ENCODE data around the gene GABBR2.

The GABBR2 gene

DNA sequence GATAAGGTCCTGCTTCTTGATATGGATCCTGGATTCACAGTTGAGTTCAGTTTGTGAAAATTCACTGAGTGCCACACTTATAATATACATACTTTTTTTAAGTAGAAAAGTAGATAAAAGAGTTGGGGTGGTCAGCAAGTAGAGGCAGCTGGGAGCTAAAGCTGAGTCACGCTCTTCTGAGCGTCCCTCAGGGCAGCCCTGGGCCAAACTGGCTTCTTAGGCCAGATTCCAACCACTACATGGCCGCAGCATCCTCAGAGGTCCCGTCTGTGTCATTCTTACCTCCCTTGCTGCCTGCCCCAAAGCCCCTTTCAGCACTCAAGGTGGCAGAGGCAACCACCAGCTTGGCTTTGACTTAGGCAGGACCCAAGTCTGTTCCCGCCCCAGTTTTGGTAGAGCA lies 329.9 kb downstream of the GABBR2 start:
- no peak for DNase-seq

DNA sequence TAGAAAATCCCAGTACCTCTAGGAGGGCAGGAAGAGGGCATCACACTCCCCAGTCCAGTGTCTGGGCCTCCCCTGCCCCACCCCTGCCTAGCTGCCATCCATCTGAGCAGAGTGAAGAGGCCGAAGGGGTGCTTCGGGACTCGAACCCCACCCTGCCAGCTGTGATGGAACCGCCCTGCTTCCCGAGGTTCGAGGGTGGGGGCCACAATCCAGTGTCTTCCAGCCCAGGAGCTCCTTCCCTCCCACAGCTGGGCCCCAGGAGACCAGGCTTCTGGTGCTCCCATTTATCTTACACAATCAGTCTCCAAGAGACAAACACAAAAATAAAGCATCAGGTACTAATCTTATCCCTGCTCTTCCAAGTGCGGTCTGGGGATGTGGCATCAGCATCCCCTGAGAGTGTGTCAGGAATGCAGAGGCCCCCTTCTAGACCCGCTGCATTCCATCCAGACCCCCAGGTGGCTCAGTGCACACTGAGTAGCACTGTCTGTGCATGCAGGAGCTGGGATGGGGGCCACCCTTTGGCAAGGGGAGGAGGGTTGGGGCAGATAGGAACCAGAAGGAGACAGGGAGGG lies 330.4 kb downstream of the GABBR2 start:
- no peak for DNase-seq

DNA sequence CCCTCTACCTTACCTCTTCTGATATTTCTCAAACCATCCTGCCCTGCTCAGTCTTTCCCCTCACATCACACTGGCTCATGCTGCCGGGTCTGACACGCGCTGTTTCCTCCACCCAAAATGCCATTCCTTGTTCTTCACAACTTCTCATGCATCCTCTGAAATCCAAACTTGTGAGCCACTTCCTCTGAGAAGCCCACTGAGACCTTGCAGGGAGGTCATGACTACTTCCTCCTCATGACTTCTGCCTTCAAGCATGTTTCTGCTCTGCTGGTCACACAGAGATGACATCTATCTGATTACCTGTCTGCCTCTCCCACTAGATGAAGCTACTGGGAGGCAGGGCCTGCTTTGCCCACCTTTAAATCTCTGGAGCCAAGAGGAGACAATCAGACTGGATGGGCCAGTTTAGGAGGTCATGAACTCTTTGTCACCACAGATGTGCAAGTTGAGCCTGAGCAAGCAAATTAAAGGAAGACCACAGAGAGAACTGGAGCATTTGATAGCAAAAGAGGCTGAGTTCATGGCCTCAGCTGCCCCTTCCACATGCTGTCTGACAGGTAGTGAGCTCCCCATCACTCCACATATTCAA lies 333.5 kb downstream of the GABBR2 start:
- no peak for DNase-seq

DNA sequence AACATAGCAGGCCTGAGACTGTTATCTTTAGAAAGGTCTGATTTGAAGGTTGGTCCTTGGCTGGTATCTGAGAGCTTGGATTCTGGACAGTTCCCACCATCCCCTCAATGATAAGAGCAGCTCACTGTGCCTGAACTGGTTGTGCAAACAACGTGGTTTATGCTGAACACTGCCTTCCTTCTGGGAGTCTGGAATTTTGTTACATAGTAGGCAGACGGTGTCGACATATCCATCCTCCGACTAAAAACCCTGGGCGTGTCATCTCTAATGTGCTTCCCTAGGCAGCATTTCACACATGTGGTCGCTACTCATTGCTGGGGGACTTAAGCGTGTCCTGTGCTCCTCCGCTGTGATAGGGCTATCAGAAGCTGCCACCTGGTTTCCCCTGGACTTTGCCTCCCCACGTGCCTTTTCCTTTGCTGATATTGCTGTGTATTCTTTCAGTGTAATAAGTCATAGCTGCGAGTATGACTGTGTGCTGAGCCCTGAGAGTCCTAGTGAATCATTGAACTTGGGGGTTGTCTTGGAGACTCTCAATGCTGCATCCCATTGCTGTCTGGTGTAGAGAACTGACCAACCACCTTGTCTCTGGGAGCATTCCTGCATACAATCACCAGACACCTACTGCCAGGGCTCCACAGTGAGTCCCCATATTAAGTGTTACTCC lies 334.2 kb downstream of the GABBR2 start:
- DNase-seq = no peak

DNA sequence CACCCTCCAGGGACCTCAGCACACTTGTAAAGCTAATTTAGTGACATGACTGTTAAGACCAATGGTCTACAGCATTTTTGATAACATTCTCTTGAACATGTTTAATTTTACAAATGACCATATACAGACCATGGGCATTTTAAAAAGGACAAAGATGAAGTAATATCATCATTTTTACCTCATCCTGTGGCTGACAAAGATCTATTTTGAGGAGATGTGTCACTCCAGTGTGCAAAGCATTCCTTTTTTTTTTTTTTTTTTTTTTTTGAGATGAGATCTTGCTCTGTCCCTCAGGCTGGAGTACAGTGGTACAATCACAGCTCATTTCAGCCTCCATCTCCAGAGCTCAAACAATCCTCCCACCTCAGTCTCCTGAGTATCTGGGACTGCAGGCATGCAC lies 335.1 kb downstream of the GABBR2 start:
- DNase-seq = no peak

DNA sequence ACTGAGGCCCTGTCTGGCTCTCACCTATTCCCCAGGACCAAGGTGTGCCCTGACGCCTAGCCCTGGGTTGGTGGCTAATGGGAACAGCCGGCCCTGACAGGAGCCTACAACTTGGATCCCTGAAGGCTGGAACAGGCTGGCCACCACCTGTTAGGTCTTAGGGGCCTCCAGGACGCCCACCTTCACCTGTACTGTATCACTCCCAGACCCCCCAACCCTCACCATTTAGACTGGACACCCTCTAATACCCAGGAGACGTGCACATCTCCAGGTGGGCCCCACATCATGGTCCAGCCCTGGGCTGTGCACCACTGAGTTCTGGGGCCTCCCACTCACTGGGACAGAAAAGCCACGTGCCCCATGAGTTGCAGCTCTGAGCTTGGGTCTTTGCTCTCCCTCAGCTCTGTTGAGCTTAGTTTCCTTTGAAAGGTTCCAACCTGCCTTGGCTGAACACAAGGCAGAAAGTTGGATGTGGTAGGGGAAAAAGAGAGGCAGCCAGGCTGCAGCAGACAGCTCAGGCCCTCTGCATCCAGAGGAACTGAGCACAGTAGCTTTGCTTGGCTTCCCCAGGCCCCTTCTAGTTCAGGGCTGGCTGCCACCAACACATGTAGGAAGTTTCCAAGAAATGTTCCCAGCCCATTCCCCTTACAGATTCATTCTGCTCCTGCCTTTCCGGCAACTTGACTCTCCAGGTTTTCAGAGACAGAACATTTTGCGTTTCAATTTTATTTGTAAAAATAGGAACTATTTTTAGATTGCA lies 336.5 kb downstream of the GABBR2 start:
- peak in 28 of 58 donors; percentile 6 to 70 (median 25) for DNase-seq

DNA sequence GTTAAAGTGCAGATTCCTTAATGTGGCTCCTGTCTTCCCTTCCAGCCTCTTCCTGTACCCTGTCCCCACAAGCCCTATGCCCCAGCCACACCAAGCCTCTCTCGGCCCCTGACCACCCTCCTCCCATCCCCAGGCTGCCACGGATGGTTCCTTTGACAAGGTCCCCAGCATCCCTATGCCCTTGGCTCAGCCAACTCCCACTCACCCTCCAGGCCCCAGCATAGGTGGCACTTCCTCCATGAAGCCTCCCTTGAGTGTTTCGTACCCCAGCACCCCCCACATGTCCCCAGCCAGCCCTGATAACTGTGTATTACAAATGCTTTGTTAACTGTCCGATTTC lies 337.8 kb downstream of the GABBR2 start:
- no peak for DNase-seq

DNA sequence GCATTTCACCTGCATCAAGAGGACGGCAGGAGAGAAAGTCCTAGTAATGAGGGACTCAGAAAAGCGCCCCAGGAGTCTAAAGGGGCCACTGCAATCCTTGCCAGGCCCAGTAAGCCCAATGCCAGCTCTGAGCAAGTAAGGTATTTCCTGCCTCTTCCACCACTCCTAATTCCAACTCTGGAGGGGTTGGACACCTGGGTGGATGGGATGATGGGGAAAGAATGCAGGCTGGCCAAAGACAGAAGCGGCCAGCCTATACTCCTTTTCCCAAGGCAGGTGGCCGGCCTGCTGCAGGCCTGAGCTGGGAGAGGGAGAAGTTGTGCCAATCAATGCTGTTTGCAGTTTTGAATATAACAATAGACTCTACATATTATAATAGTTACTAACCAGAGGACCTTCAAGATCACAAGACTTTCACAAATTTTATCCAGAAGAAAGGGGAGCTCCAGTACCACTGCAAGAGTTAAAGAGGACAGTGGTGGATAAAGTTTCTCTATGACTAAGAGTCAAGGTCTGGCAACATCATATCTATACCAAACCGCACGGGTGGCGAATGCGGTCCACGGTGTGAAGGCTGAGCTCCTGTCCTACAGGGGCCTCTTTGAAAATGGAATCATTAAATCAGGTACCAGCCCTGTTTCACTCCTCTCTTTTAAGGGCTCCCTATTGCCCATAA lies 338.3 kb downstream of the GABBR2 start:
- no peak for DNase-seq

DNA sequence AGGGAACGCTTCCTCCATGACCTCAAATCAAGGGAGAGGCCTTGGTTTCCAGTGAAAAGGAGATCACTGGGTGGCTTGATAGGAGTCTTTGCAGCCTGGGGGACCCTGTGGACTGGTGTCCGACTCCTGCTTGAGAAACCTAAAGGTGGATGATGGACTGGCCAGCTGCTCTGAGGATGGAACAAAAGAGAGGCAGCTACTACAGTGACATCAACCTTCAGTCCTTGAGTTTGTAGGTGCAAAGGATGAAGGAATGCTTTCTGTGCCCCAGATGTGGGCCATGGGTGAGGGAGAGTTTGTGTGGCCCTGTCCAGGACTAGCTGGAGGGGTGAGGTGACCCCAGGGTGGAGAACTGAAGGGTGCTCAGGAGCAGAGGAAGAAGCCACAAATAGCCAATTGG lies 338.8 kb downstream of the GABBR2 start:
- no peak for DNase-seq

DNA sequence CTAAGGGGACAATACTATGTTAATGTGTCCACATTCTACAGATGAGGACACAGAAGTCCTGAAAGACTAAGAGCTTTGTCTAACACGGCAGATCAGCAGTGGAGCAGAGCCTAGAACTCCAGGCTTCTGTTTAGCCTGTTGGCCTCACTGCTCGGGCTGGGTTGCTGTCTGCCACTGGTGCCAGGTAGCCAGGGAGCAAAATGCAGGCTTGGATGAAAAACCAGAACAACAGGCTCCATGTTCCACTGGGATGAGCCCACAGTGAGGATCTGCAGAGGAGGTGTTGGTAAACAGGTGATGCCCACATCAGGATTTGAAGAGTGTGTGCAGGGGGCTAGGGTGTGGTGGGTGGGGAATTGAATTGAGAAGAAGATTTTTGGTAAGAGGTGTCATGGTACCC lies 339.3 kb downstream of the GABBR2 start:
- no peak for DNase-seq

DNA sequence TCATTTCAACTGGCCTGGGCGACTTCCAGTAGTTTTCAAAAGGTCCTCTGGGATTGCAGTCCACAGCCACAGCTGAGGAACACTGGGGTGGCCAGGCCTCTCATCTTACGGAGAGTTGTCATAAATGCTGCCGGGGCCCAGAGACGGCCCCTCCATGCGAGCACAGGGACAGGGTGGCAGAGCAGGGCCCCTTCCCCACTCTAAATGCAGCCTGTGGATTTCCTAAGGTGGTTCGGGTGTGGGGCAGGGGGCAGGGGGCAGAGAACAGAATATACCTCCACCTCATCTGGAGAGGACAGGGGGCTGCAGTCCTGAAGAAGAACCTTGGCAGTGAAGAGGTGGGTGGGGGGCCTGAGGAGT lies 339.7 kb downstream of the GABBR2 start:
- no peak for DNase-seq

DNA sequence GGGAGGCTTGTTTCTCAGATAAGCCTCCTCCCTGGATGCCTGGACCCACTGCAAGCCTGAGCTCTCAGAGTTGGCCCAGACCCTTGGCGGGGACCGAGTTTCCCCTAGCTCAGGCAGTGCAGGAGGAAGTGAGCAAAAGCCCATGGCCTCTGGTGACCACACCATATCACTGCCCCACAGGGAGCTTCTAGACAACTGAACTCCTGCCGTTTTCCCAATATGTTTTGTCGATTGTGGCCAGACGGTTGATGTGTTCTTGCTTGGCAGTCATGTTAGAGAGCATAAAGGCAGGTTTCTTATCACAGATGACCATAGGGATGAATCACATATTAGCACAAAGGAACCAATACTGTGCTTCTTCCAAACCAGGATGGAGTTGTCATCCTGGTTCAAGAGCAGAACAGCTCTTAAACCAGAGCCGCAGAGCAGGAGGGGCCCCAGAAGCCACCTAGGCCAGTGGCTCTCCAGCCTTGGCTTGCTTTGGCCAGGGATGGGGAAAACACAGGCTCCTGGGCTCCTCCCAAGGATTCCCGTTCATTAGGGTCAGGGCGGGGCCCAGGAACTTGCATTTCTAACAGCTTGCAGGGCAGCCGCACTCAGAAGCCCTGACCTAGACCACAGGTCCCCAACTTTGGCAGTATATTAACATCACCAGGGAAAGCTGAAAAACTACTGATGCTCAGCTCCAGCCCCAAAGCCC lies 340.2 kb downstream of the GABBR2 start:
- DNase-seq = no peak

DNA sequence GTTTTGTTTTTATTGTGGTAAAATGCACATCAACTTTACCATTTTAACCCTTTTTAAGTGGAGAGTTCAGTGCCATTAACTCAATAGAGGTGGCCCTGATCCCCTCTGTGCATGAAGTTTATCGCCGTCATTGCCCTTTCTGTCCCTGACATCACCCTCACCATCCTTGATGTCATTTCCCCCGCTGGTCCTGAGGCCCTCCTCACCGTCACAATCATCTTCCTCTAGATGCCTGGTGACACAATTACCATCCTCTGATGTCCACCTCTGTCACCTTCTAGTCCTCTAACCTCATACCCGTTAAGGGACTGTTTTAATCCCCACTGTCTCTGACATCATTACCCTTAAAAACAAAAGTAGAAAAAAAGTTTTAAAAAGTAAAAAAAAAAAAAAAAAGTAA lies 340.8 kb downstream of the GABBR2 start:
- no peak for DNase-seq

DNA sequence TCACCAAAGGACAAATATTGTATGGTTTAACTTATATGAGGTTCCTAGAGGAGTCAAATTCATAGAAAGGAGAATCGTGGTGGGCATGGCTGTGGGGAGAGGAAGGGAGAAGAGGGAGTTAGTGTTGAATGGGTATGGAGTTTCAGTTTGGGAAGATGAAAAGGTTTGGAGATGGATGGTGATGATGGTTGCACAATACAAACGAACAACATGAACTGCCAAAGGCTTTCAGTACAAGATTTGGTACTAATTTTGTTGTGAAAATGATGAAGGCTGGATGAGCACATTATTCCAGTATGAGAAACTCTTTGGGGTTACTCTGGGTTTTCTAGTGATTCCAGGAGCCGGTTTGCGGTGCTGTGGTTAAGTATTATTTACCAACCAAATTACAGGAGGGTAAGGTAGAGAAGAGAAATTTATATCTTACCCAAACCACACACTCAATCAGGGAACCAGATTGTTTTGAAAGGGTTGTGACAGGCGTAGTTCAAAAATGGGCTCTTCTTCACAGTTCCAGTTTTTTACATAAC lies 341.3 kb downstream of the GABBR2 start:
- DNase-seq = no peak

DNA sequence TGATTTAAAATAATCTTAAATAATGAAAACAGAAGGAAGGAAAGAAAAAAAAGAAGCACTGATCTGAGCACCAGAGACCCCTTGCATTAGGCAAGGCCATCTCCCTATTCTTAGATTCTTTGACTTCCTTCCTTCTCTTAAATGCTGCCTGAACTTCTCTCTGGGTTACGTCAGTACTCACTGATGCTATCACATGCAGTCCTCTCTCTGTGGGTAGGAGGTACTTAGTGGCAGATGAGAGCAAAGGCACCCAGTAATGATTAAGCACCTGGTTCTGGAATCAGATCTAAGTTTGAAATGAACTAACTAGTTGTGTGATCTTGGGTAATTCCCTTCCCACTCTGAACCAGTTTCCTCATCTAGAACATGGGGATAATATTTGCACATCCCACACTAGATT lies 343.0 kb downstream of the GABBR2 start:
- DNase-seq = no peak

DNA sequence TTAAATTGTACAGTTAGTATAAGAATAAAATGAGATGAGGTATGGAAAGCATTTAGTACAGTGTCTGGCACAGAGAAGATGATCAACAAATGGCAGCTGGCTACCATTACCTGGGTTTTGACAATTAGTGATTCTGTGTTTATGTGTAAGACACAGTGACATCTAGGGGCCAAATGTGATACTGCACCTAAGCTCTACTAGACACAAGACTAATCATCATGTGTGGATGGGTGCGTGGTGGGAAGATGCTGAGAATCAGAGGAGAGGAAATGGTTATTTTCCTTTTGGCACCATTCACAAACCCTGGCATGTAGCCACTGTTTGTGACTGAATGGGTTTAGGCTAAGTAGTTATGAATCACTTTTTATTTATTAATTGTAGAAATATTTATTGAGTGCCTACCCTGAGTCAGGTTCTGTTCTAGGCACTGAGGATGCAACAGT lies 343.5 kb downstream of the GABBR2 start:
- DNase-seq = no peak

DNA sequence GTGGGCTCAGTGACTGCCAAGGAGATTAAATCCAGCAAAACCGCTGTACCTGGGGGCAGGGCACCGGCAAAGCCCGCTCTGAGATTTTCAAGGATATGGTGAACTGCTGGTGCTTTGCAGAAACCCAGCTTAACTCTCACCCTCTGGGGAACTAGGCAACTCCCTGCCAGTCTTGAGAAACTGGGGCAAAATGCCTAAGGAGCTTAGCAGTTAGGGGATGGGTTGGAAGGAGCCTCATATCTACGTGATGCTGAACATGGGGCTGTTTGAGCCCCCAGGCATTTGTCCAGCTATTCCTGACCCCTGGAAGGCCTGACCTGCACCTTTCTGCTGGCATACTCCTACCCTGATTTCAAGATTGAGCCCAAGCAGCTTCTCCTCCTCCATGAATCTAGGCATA lies 344.6 kb downstream of the GABBR2 start:
- DNase-seq = no peak

DNA sequence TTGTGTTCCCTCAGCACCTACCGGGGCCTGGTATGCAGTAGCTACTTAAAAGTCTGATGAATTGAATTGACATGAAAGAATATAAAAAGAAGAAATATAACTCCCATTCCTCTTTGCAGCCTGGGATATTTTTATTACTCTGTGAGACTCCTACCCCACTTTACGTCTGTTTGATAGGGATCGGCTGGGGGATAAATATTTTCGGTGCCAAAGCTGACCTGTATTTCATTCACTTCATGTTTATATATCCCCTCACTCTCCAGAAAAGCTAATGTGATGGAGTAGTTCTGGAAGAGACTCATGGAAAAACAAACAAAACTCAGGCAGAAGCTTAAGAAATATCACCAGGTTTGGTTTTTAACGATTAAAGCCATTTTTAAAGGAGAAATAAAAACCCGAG lies 345.1 kb downstream of the GABBR2 start:
- DNase-seq = no peak

DNA sequence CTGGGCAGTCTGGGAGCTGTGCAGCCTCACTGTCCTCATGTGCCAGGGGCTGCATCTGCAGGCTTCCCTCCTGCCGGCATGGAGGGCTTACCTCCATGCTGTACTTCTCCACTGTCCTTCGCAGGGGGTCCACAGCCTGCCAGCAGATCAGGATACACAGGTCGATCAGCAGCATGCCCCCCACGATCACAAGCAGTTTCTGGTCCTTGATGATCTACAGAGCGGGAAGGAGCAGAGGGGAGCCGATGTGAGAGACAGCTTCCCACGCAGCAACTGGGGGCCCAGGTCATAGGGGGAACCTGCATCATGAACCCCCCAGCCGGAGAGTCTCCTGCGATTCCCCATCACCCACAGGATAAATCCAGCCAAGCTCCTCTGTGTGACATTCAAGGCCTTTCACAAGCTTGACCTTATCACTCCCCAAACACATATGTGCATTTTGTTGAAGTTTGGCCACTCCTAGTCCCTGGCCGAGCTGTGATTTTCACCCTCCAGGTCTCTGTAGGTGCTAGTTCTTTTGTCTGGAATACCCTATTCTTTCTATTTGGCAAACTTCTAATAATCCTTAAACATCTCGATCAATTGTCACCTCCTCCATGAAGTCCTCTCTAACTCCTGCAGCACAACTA lies 346.0 kb downstream of the GABBR2 start:
- no peak for DNase-seq

DNA sequence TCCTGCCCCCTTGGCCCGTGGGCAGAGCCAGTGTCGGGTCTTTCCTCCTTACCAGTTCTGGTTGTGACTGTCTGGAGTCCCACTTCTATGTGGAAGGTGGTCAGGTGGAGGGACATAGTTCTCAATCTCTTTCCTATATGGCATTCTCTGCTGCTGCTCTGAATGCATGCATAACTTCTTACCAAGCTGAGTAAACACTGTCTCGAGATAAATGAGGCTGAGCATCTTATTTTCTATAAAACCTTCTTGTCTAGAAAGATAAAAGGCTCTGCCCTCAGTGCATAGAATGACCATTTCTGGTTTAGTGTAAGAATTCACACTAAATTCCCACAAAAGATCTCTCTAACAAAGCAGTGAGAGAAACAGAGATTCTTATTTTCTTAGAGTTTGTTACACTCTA lies 347.1 kb downstream of the GABBR2 start:
- no peak for DNase-seq

Data from anterior cingulate cortex (tissue), 58 donors.